Epithelial cell of prostate (primary cell): ENCODE measurements around the gene SLC35B2.

Experiments
- DNase-seq: peaks from one replicate; pipeline ENCODE4 v3.0.0-alpha.2; 2011; ENCODE audit warnings: low read depth, low spot score
- H3K27ac ChIP-seq: fragments of 450-650 bp; 2 replicates; pipeline ENCODE4 v1.5.1; 2017; ENCODE audit warnings: mild to moderate bottlenecking

The SLC35B2 gene

GRCh38 chr6:44269921-44270525 lies 12.7 kb upstream of the SLC35B2 start, which contains the start of gene TMEM151B:
TSS of gene TMEM151B (plus strand) at chr6:44270450. CDS start at chr6:44270743, 293 bp downstream.
- H3K27ac ChIP-seq, result no peak within 1 kb of the TSS
- DNase-seq, result no peak

GRCh38 chr6:44269178-44269920 lies 12.0 kb upstream of the SLC35B2 start:
- no peak overlapping the region for H3K27ac ChIP-seq
- no peak for DNase-seq

GRCh38 chr6:44268095-44268628 lies 10.8 kb upstream of the SLC35B2 start:
- H3K27ac ChIP-seq, result no peak overlapping the region
- no peak for DNase-seq

GRCh38 chr6:44267252-44267651 lies 9.9 kb upstream of the SLC35B2 start:
- no peak for DNase-seq
- no peak overlapping the region for H3K27ac ChIP-seq

GRCh38 chr6:44266347-44266746 lies 9.0 kb upstream of the SLC35B2 start:
- no peak for DNase-seq
- no peak overlapping the region for H3K27ac ChIP-seq

- peak; percentile 73 for DNase-seq
- peak overlapping the region; percentile 46 for H3K27ac ChIP-seq
These were observed 8.4 kb upstream of the SLC35B2 start for GRCh38 chr6:44265722-44266233.

- no peak for DNase-seq
These were observed 7.8 kb upstream of the SLC35B2 start, which contains the start of gene NFKBIE for GRCh38 chr6:44265007-44265721. TSS of gene NFKBIE (minus strand) at chr6:44265551. CDS start at chr6:44265346, 205 bp downstream.

GRCh38 chr6:44264154-44265006 lies 7.1 kb upstream of the SLC35B2 start:
- H3K27ac ChIP-seq, result peak overlapping the region; percentile 46
- DNase-seq, result no peak

More at GRCh38 chr6:44265007-44265721, 7.8 kb upstream of the SLC35B2 start, which contains the start of gene NFKBIE:
- H3K27ac ChIP-seq, result peak within 1 kb of the TSS; percentile 46

- no peak for DNase-seq
- H3K27ac ChIP-seq, result no peak overlapping the region
These were observed 6.2 kb upstream of the SLC35B2 start for GRCh38 chr6:44263354-44264100.

- no peak for DNase-seq
- no peak overlapping the region for H3K27ac ChIP-seq
These were observed 5.4 kb upstream of the SLC35B2 start for GRCh38 chr6:44262467-44263353.

- no peak for DNase-seq
- no peak overlapping the region for H3K27ac ChIP-seq
These were observed 4.3 kb upstream of the SLC35B2 start for GRCh38 chr6:44261581-44261980.

GRCh38 chr6:44260451-44261297 lies 3.3 kb upstream of the SLC35B2 start:
- no peak overlapping the region for H3K27ac ChIP-seq

GRCh38 chr6:44260011-44260410 lies 2.7 kb upstream of the SLC35B2 start:
- DNase-seq, result no peak
- no peak overlapping the region for H3K27ac ChIP-seq

More at GRCh38 chr6:44260451-44261297, 3.3 kb upstream of the SLC35B2 start:
- DNase-seq, result no peak

GRCh38 chr6:44258921-44259320 lies 1.6 kb upstream of the SLC35B2 start:
- no peak for DNase-seq
- H3K27ac ChIP-seq, result no peak overlapping the region

GRCh38 chr6:44258325-44258863 lies 1.1 kb upstream of the SLC35B2 start:
- no peak for DNase-seq
- no peak overlapping the region for H3K27ac ChIP-seq

- DNase-seq, result no peak
These were observed 511 bp upstream of the SLC35B2 start for GRCh38 chr6:44257753-44258324.

GRCh38 chr6:44256775-44257024 lies 628 bp downstream of the SLC35B2 start:
- no peak for DNase-seq
- H3K27ac ChIP-seq, result peak overlapping the region; percentile 81

More at GRCh38 chr6:44257753-44258324, 511 bp upstream of the SLC35B2 start:
- H3K27ac ChIP-seq, result peak overlapping the region; percentile 81
